H54 (cell line): ENCODE results near the gene PARD3.
"Not testable (repeated sequence)": the region's sequence is repeated elsewhere in the genome, so short reads cannot be mapped to it uniquely, and the experiment has no call there.

Experiments used
- DNase-seq: peaks from one replicate; pipeline ENCODE4 v3.0.0; 2011; ENCODE audit warnings: low spot score, mixed read lengths; ENCODE audit not compliant: insufficient read length
- FAIRE-seq: peaks from 3 replicates; lab custom pipeline; 2011; peaks lifted over from hg19 to GRCh38; lab: Jason Lieb, UNC
- POLR2A ChIP-seq: IDR thresholded peaks from 2 replicates; pipeline ENCODE4 v1.6.1; 2011; ENCODE audit warnings: low read depth, mild to moderate bottlenecking, low read length

Gene PARD3

DNA sequence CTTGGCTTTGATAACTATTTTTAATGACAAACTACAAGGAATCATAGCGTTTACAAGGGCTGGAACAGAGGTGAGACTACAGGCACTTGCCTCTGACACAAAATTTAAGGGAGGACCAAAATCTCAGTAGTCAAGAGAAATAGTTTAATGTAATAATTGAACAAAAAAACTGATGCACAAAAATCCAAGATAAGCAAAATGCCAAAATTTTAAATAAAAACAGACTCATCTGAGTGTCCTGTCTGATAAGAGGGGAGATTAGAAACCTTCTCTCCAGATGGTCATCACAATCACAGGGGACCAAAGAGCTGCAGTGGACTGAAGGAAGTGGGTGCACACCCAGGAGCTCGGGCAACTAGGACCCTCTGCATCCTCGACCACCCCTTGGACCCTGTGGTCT lies 70.5 kb downstream of the PARD3 start:
- DNase-seq (no peak), FAIRE-seq (no peak)
- no peak for TF ChIP-seq POLR2A

DNA sequence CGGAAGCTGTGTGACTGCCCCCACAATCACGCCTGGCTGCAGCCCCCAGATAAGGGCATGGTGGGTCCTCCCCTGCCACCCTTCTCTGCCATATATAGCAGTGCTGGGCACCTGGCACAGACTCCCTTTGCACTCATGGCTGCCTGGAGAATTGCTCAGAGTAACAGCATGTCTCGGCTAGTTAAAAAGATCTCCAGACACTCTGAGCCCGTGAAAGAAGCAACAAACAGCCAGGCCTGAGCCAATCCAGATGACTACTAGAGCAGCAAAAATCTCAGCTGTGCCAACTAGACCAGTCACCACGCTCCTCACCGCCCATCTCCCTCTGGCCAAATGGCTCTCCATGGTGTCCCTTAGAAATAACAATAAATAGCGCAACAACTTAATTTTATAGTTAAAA lies 71.3 kb downstream of the PARD3 start:
- no peak for TF ChIP-seq POLR2A
- FAIRE-seq = no peak
- no peak for DNase-seq

DNA sequence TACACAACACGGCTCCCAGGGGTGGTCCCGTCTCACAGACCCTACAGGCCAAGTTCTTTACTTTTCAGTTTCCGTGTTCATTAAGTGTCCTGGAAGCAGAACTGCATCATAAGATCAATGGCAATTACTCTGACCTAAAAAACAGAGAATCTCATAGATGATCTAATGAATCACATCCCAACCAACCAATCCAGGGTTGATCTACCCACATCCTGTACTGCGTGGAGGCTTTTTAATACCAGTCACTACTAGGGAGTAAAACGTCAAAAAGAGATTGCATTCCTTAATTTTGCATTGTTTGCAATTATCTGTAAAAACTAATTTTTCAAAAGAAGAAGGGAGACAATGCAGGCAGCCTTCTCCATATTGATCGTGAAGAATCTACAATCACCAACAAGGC lies 72.6 kb downstream of the PARD3 start:
- TF ChIP-seq POLR2A = no peak
- FAIRE-seq = no peak
- no peak for DNase-seq

DNA sequence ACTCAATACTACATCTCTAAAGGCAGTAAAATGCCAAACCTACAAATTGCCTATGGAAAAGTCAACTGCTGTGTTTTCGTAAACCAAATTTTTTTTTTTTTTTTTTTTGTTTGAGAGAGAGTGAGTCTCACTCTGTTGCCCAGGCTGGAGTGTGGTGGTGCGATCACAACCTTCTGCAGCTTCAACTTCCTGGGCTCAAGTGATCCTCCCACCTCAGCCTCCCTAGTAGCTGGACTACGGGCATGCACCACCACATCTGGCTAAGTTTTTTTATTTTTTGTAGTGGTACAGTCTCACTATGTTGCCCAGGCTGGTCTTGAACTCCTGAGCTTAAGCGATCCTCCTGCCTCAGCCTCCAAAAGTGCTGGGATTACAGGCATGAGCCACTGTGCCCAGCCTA lies 74.0 kb downstream of the PARD3 start:
- FAIRE-seq = not testable (repeated sequence)

DNA sequence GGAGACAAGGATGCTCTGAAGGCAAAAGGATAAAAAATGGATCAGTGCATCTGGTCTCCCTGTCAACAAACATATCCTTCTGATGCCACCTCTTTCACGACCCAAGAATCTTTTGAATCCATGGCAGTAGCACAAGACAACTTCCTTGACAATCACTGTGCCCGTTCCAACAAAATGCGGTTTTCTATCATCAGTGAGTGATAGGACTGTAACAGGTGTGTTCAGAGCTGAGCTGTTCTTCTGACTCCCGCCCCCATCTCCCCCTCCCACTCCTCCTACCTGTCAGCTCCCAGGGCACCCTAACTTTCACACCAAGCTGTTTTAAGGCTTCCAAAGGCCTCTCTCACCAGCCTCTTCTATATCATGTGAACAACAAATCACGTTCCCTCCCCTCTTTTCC lies 74.8 kb downstream of the PARD3 start:
- FAIRE-seq (no peak), DNase-seq (no peak)
- TF ChIP-seq POLR2A = no peak

More for the DNA sequence above, 74.0 kb downstream of the PARD3 start:
- not testable (repeated sequence) for DNase-seq

DNA sequence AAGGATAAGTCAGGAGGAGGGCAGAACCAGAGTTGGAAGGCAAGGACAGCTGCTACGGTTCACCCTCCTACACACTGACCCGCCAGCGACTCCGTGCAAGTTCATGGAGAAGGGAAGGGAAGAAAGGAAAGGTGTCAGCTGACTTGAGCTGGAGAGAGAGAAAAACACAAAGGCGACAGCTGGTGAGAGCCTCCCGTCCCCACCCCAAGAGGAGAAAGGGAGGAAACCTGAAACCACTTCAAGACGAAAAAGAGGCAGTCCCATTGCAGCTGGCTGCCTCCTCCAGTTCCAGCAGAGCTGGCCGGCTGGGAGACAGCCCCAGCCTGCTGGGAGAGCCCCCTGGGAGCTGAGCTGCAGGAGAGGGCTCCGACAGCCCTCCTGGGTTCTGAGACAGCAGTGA lies 75.2 kb downstream of the PARD3 start:
- DNase-seq (peak; percentile 35), FAIRE-seq (peak; percentile 66)
- TF ChIP-seq POLR2A = no peak

DNA sequence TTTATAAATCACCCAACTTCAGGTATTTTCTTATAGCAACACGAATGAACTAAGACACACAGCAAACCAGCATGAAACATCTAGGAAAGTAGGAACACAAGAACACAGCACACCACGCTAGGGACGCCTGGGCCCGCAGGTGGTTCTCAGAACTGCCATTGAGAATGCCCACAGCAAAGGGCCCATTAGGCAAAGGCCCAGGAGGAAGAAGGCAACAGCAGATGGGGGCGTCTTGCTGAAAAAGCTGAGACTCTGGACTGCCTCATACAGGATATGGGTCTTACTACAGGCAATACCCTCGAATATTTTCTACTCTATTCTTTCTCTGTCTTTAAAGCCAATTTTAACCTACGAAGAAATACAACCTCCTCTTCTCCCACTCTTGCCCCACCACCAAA lies 77.3 kb downstream of the PARD3 start:
- DNase-seq = no peak
- no peak for TF ChIP-seq POLR2A
- FAIRE-seq = no peak

DNA sequence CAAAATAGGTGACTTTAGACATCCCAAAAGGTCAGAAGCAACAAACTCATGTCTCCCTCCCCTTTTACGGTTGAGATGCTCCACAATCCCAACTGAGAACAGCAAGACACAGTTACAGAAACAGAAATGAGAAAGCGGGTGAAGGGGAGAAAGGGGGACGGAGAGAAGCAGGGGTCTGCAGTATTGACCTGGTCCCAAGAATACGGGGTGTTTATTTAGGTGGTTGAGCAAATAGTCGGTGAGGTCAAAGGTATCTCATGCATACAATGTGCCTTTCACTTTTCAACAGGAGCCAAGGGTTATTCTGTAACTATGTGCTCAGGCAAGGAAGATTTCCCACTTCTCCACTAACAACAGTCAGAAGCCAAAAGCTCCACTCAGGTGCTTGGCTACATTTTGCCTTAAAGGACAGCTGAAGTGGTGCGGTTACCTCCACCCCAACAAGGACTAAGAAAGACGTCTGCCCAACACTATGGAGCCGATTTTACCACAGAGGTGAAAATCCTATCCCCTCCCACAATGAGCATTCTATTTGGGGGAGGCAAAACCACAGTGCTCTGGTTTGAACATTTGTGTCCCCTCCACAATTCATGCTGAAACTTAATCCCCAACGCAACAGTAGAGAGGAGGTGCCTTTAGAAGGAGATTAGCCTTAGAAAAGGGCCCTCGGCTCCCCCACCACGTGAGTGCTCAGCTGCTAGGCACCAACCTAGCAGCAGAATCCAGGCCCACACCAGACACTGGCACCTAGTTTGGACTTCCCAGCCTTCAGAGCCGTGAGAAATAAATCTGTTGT lies 77.9 kb downstream of the PARD3 start:
- FAIRE-seq (no peak), DNase-seq (no peak)

DNA sequence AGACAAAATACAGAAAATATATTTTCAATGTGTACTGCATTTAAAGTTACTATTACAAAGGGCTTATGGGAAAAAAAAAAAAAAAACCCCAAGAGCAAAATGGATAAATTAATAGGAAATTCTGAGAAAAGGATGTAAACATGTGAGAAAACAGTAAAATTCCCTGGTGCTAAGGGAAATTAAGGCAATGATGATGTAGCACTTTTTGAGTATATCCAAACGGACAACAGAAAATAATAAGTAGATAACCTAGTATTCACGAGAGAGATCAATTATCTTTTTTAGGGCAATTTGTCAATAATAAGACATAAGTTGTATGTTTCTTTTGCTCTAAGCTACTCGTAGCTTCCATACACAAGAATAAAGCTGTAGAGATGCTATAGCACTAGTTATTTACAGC lies 80.2 kb downstream of the PARD3 start:
- FAIRE-seq = no peak
- TF ChIP-seq POLR2A = no peak
- DNase-seq = no peak

More for the DNA sequence above, 77.9 kb downstream of the PARD3 start:
- TF ChIP-seq POLR2A = no peak

DNA sequence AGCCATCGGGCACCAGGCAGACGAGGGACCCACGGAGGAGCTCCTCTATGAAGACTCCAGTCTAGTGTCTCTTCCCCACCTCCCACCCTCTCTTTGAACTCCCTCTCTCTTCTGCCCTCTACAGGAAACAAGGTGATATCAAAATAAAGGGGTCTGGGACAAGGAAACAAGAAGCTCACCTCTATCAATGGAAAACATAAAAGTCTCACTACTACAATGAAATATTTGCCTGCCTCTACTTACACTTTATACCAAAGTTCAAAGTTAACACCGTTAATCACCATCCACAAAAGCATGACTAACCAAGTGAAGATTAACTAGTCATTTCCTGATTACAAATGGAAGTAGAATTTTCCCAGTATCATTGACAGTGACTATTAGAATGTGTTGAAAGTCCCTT lies 82.2 kb downstream of the PARD3 start:
- no peak for TF ChIP-seq POLR2A
- FAIRE-seq = no peak
- DNase-seq = no peak

DNA sequence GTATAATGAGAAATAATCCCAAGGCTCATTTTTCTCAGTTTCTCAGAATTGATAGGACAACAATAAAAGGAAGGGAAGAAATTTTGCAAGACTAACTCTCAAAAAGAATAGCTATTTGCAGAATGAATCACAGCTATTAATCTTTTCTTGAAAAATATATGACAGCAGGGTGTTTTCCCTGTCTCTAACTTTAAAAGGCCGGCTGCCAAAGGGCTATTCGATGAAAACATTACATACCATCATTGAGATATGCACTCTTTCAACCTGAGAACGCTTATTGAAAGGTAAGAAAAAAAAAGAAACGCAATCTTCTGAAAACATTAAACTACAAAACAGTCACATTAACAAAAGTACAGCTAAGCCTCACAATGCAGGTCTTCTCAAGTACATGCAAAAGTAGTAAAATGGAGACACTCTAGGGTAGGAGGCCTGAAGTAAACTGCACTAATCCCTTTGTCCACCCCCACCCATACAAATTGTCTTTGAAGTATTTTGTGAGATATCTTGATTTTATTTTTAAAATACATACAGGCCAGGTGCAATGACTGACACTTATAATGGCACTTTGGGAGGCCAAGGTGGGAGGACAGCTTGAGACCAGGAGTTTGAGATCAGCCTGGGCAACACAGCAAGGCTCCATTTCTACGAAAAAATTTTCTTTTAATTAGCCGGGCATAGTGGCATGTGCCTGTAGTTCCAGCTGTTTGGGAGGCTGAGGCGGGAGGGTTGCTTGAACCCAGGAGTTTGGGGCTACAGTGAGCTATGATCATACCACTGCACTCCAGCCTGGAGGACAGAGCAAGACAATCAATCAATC lies 83.0 kb downstream of the PARD3 start:
- FAIRE-seq (peak; percentile 80), DNase-seq (no peak)
- TF ChIP-seq POLR2A = no peak

DNA sequence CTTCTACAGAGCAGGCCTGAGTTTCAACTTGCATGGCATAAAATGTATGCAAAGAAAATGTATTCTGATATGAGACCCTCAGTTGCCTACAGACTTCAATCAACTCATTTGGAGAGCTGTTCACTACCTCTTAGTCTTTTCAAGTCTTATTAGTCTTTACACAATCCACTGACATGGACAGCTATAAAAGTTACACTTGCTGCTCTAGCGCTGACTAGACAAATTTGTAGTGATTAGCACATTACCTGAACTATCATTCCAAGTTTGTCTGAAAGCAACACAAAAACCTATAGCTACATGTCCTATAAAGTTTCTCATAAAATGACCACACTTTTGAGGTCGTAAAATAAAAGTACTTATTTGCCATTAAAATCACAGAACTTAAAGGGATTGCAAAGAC lies 83.9 kb downstream of the PARD3 start:
- FAIRE-seq (no peak), DNase-seq (no peak)
- TF ChIP-seq POLR2A = no peak

DNA sequence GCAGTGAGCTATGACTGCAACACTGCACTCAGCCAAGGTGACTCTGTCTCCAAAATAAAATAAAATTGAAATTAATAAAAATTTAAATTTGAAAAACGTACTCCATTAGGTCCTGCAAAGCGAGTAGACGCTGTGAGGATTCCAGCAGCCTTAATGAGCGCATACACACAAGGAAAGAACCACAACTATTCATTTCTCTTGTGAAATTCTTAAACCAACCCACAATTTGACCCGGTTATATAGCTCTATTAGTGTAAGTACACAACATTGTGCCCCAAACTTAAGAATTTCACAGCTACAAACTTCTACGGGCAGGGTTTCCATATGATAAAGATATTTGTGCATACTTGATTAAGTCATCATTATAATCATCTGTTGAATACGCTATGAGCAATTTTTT lies 84.4 kb downstream of the PARD3 start:
- FAIRE-seq (no peak), DNase-seq (no peak)
- no peak for TF ChIP-seq POLR2A

DNA sequence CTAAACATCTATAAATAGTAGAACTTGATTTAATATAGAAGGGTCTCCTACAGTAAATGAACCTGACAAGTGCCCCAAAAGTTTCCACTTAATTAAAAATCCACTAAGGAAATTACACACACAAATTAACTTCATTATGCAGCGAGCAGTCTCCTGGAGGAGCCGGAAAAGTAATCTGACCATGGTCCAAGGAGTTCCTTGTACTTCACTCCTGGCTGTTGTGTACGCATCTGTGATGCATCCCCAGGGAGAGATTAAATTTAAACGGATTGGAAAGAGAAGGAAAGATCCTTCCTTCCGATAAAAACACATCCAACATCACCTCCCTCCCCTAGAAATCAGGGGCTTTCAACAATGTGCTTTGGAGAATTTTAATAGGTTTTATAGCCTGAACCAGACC lies 85.5 kb downstream of the PARD3 start:
- FAIRE-seq (no peak), DNase-seq (no peak)
- no peak for TF ChIP-seq POLR2A

DNA sequence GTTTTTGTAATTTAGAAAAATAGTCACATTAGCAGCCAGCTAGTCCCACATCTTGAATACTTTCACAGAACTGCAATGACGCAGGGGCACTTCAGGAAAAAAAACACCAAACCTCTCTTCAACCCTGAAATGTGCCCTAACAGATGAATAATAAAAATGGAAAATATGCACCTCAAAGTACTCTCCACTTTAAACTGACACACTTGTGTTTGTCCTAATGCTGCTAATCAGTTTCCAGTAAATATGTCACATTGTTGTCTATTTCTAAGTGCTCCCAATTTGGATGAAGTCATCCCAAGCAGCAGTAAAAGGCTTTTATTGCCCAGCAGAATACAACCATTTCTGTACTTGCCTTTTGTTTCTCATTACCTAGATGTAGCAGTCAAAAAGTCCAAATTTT lies 86.7 kb downstream of the PARD3 start:
- FAIRE-seq (no peak), DNase-seq (no peak)
- no peak for TF ChIP-seq POLR2A
